Skin epidermis (tissue), 12 donors: ENCODE measurements around the gene JPH4.

Source experiments
- H3K27ac ChIP-seq, 21 experiments: fragments of 200-600 bp; sonication (generic) in 11 of 21; one replicate each; pipeline ENCODE4 v1.5.0; 2020; ENCODE audit warnings: mild to moderate bottlenecking in 3 of 21, inconsistent platforms in 2 of 21, moderate library complexity in 2 of 21
- H3K4me3 ChIP-seq, 7 experiments: fragments of 200-600 bp; sonication (generic) in 2 of 7; one replicate each; pipeline ENCODE4 v1.5.0; 2020; ENCODE audit warnings: inconsistent platforms in 2 of 7, mild to moderate bottlenecking in 2 of 7, moderate library complexity in 1 of 7

JPH4 gene

DNA sequence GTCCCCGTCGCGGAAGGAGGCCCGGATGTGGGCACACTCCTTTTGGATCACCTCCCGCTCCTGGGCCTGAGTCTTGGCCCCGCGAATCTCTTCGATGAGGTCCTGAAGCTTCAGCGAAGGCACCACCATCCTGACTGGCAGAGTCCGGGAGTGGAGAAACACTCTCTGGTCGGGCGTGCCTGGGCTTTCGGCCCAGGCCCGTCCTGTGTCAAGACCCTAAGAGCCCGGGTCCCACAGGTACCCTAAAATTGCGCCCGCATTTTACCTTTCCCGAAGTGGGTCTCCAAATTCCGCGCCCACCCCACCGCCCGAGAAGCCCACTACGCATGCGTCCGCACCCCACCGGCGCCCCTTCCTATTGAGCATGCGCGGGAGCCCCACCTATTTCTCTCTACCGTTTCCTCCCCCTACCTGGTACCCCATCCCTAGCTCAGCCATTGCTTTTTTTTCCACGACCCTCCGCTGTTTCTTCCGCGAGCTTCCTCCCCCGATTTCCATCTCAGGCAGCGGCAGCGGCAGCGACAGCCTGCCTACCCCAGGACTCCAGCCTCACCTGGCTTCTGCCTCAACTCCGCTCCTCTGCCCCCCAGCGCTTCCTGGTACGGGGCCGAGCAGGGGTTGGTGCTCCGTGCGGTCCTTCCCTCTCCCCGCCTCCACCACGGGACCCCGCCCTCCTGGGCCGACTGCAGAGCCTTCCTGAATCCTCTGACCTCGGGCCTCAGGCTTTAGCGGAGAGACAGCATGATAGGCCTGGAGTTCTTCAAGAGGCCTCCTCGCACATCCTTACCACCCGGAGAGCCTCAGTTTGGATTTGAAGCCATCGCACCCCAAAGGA lies 11.2 kb downstream of the JPH4 start, which contains the start of gene AP1G2:
TSS of gene AP1G2 (minus strand) at position 606 of the 835 bp plus-strand sequence. CDS start at position 129, 477 bp downstream.
- peak within 1 kb of the TSS in 20 of 21 experiments; percentile 69 to 95 (median 82) for H3K27ac ChIP-seq
- peak within 1 kb of the TSS; percentile 38 to 72 (median 52) for H3K4me3 ChIP-seq

DNA sequence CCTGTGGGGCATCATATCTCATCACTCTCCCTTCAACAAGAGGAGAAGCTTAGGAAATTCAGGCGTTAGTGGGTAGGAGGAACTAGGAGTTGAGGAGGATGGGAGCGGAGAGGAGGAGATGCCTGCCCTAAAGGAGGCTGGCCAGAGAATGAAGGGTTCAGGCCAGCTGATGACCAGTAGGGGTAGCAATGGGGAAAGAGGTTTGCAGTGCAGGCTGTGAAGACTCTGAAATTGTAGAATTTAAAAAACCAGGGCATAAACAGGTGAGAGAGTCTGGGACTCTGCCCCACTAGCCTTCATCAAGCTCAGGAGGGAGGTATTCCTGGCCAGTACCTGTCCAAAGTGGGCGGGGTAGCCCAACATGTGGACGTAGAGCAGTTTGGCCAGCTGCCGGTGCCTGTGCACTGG lies 11.8 kb downstream of the JPH4 start:
- H3K27ac ChIP-seq: peak overlapping the region in 20 of 21 experiments; percentile 69 to 95 (median 82)
- H3K4me3 ChIP-seq: peak overlapping the region; percentile 38 to 72 (median 52)

DNA sequence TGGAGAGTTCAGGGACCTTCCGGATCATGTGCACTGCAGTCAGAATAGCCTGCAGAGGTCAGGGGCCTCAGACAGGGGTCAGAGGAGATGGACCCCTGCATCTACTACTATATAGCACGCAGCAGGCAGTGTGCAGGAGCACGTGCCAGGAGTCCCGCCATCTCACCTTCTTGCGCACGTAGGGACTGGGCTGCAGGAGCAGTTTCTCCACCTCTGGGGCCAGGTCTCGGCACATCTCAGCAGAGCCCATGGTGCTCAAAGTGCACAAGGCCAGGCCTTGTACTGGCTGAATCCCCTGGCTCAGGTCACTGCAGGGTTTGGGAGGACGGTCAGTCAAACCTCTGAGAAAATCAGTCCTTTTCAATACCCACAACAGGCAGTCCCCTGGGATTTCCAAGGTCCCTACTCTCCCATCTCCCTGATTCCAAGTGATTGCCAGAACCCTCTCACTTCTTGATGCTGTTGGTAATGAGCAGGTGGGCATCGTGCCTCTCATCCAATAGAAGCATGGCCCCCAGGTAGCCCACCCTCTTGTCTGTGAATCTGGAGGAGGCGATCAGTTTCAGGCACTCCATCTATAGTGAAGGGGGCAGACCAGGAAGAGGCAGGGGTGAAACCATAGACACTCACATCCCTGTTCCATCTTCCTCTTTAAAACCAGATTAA lies 12.3 kb downstream of the JPH4 start:
- H3K4me3 ChIP-seq: peak overlapping the region in 5 of 7 experiments; percentile 38 to 61 (median 49)

DNA sequence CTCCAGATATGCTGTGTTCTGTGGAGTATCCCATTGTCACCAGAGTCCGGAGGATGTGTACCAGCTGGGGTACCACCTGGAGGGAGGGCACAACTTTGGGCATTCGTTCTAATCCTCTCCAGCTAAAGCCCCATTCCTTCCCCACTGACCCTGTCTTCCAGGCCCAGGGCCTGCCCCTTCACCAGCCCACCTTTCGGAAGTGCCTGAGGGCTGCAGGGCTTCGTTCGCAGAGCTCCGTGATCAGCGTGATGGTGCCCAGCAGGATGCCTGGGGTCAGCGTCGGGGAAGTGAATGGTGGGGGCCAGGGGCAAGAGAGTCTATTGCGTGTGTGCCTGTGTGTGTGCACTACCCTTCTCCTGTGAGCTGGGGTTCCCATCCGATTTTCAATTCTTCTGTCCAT lies 13.0 kb downstream of the JPH4 start:
- Histone ChIP-seq H3K4me3 (no peak overlapping the region), H3K27ac (no peak overlapping the region)

More for the DNA sequence above, 12.3 kb downstream of the JPH4 start:
- H3K27ac ChIP-seq: peak overlapping the region in 7 of 21 experiments; percentile 78 to 90 (median 87)

DNA sequence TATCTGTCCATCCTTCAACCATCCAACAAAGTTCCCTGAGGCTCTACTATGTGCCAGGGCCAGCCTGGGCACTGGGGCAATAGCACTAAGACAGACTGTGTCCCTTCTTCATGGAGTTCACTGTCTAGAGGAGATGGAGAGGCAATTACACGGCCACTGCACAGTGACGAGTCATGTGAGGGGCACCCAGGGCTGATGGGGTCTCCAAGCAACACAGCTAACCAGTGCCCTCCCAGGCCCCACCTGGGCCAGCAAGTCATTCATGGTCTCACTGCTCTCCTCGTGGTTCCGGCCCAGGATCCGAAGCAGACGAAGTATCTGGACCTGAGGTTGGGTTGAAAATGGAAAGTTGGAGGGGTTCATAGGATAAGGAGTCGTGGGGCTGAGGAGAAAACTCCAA lies 13.7 kb downstream of the JPH4 start:
- no peak overlapping the region for H3K4me3 ChIP-seq
- H3K27ac ChIP-seq: no peak overlapping the region

DNA sequence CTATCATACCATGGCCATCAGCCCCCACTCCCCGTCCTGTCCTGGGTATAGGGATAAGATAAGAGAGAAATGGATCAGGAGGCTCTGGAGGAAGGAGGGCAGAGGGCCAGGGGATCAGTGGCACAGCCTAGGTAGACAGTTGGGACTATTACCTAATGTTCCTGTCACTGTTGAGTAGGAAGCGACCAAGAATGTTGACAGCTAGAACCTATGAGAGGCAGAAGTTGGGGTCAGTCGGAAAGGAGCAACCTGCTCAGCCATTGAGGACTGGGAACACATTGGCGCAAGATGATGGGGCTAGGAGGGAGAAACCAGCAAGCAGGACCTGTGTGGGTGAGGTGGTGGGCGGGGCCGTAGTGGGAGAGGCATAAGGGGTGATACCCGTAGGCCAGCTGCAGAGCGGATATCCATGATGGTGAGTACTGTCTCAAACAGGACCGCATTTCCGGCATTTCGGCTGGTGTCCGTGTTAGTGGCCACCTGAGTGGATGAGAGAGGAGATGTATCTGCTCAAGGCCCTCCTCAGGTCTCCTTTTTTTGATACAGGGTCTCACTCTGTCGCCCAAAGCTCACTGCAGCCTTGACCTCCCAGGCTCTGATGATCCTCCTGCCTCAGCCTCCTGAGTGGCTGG lies 14.3 kb downstream of the JPH4 start:
- Histone ChIP-seq H3K4me3 (no peak overlapping the region), H3K27ac (no peak overlapping the region)

DNA sequence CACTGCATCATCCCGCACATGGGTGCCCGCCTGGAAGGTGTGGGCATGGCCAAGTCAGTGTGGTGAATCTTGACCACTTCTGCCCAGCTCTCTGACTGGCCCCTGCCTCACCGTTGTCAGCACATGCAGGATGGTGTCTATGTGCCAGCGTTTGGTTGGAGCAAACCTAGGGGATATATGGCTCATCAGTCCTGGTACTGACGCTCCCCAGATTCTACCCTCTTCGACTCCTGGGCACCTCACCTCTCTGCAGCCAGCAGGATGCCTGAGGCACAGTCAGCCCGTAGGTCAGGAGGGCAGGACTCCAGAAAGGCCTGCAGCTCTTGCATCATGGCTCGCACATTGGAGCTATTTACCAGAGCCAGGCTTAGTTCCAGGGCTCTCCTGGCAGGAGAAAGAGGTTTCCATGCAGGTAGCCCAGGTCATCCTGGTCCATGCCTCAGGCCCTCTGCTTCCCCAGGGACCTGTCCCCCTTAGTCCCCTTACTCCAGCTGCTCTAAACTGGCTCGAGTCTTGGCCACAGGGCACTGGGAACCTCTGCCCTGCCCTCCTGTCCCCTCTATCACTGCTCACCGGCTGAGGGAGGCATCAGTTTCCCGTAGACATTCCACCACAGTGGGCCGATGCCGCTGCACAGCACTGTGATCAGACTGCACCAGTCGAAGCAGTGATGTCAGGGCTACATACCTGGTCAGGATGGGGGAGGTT lies 15.0 kb downstream of the JPH4 start:
- Histone ChIP-seq H3K27ac (no peak overlapping the region), H3K4me3 (no peak overlapping the region)

DNA sequence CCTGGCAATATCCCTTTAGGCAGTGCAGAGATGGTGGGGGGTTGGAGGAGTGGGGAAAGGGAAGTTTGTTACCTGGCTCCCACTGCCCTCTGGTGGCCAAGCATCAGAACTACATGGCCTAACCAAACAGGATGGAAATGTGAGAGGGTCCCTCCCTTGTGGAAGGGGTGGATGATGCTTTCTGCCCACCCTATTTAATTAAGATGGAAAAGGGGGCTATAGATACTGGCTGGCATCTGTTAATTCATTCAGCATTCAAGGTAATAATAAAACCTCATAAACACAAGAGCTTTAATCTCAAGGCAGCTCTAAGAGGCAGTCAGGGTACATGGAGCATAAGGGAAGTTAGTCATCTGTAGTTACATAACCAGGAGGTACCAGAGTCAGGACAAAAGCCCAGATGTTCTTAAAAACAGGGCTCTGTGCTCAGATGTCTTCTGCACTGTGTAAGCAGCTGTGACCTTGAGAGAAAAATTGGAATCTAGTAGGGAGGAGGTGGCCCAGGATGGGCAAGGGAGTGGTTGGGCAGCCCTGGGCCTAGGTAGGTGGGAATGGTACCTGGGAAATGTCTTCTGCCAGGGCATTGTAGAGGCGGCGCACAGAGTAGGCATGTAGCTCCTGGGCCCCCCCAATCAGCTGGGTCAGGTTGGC lies 15.6 kb downstream of the JPH4 start:
- Histone ChIP-seq H3K4me3 (no peak overlapping the region), H3K27ac (no peak overlapping the region)

DNA sequence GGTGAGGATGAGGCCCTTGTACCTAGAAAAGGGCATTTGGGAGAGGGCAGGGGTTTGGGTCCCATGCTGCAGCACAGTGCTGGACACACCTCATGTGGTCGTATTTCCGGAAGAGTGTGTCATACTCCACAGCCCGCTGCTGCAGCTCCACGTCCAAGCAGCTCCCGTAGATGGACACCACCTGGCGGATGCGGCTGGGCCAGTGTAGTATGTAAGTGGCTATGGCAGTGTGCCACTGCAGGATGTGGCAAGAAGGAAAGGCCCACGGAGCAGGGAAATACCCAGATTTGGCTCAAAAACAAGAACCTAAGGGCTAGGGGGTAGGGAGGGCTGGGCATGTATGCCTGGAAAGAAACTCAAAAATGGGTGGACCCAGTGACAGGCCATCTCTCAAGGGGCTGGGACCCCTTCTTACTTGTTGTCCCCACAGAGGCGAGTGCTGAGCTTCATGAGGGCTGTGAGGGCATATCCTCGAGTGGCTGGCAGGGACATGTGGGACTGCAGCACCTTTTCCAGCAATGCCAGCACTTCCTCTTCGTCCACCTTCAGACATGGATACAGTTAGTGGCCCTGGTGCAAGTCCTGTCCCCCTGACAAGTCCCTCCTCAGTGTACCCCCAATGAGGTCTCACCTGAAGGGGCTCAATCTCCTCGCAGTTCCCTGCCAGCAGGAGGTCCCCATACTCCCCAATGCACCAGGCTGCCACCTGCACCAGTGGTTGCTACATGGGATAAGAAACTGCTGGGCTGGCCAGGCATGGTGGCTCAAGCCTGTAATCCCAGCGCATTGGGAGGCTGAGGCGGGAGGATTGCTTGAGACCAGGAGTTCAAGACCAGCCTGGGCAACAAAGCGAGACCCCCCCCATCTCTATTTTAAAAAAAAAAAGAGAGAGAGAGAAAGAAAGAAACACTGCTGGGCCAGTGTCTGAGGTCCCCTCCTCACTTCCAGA lies 16.4 kb downstream of the JPH4 start:
- Histone ChIP-seq H3K27ac (no peak overlapping the region), H3K4me3 (no peak overlapping the region)

DNA sequence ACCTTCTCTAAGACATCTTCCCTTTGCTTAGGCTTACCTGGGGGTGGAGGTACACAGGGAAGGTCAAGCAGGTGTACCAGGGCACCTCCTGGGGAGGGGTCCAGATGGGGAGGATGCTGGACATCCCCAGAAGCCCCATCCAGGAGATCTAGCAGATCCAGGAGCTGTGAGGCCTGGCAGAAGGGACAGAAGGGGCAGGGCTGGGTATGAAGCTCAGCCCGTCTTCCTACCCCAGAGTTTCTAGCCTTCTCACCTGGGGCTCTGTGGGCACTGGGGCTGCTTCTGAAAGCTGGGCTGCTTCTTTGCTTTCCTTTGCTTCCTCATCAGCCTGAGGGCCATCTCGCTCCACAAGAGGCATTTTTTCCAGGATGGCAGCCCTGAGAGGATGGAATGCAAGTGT lies 17.3 kb downstream of the JPH4 start:
- H3K27ac ChIP-seq: peak overlapping the region in 1 of 21 experiments; percentile 50
- H3K4me3 ChIP-seq: no peak overlapping the region

DNA sequence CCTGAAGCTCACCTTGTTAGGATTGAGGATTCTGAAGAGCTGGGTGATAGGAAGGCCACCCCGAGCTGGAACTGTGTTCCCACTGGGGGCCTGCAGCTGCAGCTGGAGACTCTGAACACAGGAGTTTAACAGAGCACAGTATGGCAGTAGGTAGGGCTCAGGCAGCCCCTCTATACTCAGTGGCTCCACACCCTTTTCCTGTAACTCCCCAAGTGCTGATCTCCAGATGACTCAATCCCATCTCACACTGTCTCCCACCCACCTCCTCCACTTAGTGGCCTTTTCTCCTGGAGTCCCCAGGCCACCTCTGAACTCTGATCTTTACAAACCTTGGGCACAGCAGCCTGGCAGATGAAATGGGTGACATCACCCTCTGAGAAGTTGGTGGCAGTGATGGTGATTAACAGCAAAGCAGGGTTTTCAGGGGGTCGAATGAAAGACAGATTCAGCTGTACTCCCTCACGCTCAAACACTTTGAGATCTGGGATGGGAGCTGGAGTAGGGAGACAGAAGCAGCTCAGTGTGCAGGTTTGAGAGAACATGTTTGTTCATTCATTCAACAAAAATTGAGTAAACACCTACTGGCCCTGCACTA lies 18.6 kb downstream of the JPH4 start:
- no peak overlapping the region for H3K27ac ChIP-seq
- no peak overlapping the region for H3K4me3 ChIP-seq

DNA sequence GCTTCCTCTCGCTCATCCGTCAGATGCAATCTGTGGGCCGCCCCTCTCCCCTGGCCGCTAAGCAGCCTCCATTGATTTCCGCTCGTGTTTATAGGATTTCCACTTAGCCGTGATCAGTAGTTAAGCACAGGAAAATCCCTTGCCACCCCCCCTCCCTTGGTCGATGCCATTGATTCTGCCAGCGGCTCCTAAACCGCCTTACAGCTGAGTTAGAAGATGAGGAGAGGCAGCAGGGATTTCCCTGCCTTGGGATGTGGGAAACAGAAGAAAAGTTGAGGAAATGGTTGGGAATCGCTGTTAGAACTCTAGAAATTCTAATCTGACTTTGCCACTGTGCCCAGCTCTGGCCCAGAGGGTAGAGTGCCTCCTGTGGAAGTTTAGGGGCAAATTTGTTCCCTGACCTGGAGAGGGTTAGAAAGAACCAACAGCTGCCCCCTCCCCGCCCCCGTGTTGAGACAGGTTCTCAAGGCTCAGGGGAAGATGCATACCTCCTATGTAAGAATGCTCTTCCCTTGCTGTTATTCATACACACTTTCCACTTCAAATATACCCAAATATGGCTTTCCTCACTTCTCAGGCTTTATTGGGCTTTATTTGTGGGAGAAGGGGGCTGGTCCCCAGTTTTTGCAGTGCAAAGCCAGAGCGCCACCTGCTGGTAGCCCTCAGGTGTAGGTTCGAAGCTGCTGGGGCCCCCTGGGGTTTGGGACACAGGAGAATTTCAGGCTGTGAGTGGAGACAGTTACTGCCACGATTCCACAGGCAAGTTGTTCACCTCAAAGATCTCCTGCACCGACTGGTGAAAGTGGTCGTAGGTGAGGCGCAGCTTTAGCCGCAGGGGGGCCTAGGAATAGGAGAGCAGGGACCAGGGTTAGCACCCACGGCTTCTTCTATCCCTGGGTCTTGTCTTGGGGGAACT lies 19.3 kb downstream of the JPH4 start:
- Histone ChIP-seq H3K27ac (no peak overlapping the region), H3K4me3 (no peak overlapping the region)

DNA sequence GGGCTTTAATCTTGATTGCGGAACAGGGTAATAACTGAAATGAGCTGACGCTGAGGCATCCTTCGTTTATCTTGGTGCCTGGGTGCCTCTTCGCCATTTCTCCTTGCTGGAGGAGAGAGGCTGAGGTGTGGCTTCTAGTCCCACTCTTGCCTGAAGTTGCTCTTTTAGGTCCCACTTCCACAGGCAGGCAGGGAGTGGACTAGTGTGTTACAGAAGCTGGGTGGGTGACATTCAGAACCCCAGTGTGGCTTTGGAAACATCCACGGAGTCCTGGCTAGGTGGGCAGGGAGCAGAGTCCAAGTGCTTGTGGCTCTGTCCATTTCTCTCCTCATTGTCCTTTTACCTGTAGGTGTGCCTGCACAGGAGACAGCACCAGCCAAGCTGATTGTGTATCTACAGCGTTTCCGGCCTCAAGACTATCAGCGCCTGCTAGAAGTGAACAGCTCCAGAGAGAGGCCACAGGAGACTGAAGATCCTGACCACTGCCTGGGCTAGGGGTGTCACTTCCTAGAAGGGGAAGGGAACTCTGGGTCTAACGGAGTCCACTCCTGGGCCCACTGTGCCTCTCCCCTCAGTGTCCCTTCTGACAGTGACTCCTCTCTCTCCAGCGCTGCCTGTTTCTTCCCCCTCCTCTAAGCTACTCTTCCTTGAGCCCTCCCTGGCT lies 20.1 kb downstream of the JPH4 start:
- Histone ChIP-seq H3K4me3 (no peak overlapping the region), H3K27ac (no peak overlapping the region)

DNA sequence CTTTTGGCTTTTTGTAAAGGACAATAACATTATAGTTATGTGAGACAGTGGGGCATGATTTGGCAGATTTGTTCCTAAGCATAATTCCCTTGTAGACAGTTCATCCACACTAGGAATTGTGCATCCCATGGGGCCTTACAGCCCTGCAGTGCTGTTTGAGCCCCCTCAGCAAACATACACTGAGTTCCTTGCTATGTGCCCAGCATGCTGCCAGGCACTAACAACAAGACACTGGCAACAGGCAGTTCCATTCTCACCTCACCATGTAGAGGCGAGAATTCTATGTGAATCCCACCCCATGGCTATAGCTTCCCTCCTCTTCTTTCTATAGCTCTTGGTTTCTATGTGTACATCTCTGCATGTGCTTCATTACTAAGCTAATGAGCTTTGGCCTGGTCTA lies 20.6 kb downstream of the JPH4 start:
- no peak overlapping the region for H3K4me3 ChIP-seq
- H3K27ac ChIP-seq: peak overlapping the region in 4 of 21 experiments; percentile 2 to 96 (median 39)

DNA sequence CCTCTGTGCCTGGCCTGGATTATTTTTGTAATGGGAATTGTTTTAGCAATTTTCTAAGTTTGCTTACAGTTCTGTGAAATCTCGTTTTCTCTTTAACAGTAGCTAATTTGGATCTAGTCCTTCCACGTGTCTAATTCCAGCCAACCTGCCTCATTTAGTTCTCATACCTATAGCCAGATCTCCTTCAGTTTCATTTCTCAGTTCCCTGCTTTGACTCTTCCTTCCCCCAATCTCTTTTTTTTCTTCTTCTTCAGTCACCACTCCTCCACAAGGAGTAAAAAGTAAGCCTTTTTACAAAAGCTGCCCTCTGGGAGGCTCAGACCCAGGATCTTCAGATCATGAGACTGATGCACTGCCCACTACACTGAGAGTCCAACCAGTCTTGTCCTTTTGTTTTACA lies 21.1 kb downstream of the JPH4 start:
- Histone ChIP-seq H3K27ac (peak overlapping the region in 6 of 21 experiments; percentile 2 to 96 (median 75)), H3K4me3 (peak overlapping the region in 1 of 7 experiments; percentile 89)
